GM21528 (cell line): ENCODE results near the gene COG4.
A peak's percentile ranks its signal among the peaks of the same experiment; 100 is the strongest.

Experiments
- ATAC-seq: cut with Tn5 transposase; IDR thresholded peaks from one replicate; pipeline ENCODE4 v1.9.1; 2021; ENCODE audit warnings: mild to moderate bottlenecking, moderate library complexity; ENCODE audit not compliant: unreplicated experiment, low FRiP score

The COG4 gene

GRCh38 chr16:70437582-70438557, 85.5 kb downstream of the COG4 start:
- ATAC-seq = no peak

GRCh38 chr16:70437017-70437581, 86.3 kb downstream of the COG4 start:
- ATAC-seq = no peak

- ATAC-seq = no peak
Observed at GRCh38 chr16:70434484-70435260, 88.7 kb downstream of the COG4 start.

- ATAC-seq = no peak
Observed at GRCh38 chr16:70433458-70434103, 89.8 kb downstream of the COG4 start.

GRCh38 chr16:70432723-70433457, 90.5 kb downstream of the COG4 start:
- no peak for ATAC-seq

GRCh38 chr16:70432356-70432722, 91.0 kb downstream of the COG4 start:
- ATAC-seq = no peak

- ATAC-seq = peak; percentile 46
Observed at GRCh38 chr16:70430667-70431536, 92.5 kb downstream of the COG4 start.
